Colonic mucosa (tissue), 4 donors: ENCODE data around the gene HNRNPR. TPM values are rescaled to one million over a fixed set of nuclear protein-coding genes. Genes with fewer than 3 reads are reported as not detected.
A peak's percentile ranks its signal among the peaks of the same experiment; 100 is the strongest.

Experiments
- DNase-seq: peaks from one replicate; pipeline ENCODE4 v3.0.0-alpha.2; 2020
- H3K27ac ChIP-seq: fragments of 200-600 bp; one replicate; pipeline ENCODE4 v1.8.0; 2021
- H3K27me3 ChIP-seq: fragments of 200-600 bp; one replicate; pipeline ENCODE4 v1.8.0; 2021
- H3K36me3 ChIP-seq: fragments of 200-600 bp; one replicate; pipeline ENCODE4 v1.8.0; 2021
- H3K4me1 ChIP-seq: fragments of 200-600 bp; one replicate; pipeline ENCODE4 v1.8.0; 2021; ENCODE audit warnings: mild to moderate bottlenecking
- H3K4me3 ChIP-seq: fragments of 200-600 bp; one replicate; pipeline ENCODE4 v1.8.0; 2021
- H3K9ac ChIP-seq, 2 donors: one replicate each; pipeline ENCODE4 v1.7.0; 2013; ENCODE audit warnings: control low read depth in 2 of 2, low read depth in 2 of 2, low read length in 2 of 2
- H3K9me3 ChIP-seq: fragments of 200-600 bp; one replicate; pipeline ENCODE4 v1.8.0; 2021
- CTCF ChIP-seq: fragments of 200-600 bp; IDR thresholded peaks from one replicate; pipeline ENCODE4 v1.8.0; 2022; ENCODE audit warnings: antibody characterized with exemption, mild to moderate bottlenecking
- intact Hi-C: fragments of 100-400 bp; cut with DNase I; formaldehyde crosslinking; loops from one replicate; pipeline ENCODE4 v1.14.1; 2022
- total RNA-seq, 2 donors: library from RNA; stranded (reverse); fragmentation: NEBNext Ultra II Directional in 1 of 2; extraction: Animal tissue kit (Norgen Biotek cat#: 25700) in 1 of 2; gene quantifications; one replicate each; pipeline ENCODE4 v1.2.1, GENCODE V29; 2021
- donor health status: healthy.
- donor health status: DM: no; HTN: no; CAD: no.
- donor health status: DM: no; HTN: no; CAD: no.

Gene HNRNPR
- 100 to 1,000 TPM; 103 to 165 TPM for total RNA-seq

GRCh38 chr1:23344111-23344986, at the start of gene HNRNPR:
Gene HNRNPR, minus strand, starts transcription at chr1:23344284. Its CDS starts 3,276 bp downstream, at chr1:23341008.
- intact Hi-C loops = loop anchor here (10.0 kb wide), 1 partner anchor 60 kb away; no protein-coding TSS in a partner anchor
- Histone ChIP-seq H3K27me3 (no peaks in the 10 kb centered on the region), H3K4me3 (peak within 1 kb of the TSS; percentile 83), H3K9ac (peak within 1 kb of the TSS; percentile 77 to 80), H3K27ac (peak within 1 kb of the TSS; percentile 96), H3K9me3 (no peaks in the 10 kb centered on the region), H3K4me1 (peaks cover 9% of the 10 kb centered on the region), H3K36me3 (no peaks in the 10 kb centered on the region)
- DNase-seq = peak; percentile 100
- TF ChIP-seq CTCF = no peak

GRCh38 chr1:23393706-23394105, 49.6 kb upstream of the HNRNPR start:
- H3K27me3 ChIP-seq = no peaks in the 10 kb centered on the region
- no peaks in the 10 kb centered on the region for H3K9me3 ChIP-seq
- no peak overlapping the region for H3K4me3 ChIP-seq
- no peaks in the 10 kb centered on the region for H3K36me3 ChIP-seq
- intact Hi-C loops = no loop called here
- DNase-seq = no peak
- peak overlapping the region; percentile 71 for H3K27ac ChIP-seq
- H3K4me1 ChIP-seq = no peaks in the 10 kb centered on the region
- H3K9ac ChIP-seq = peak overlapping the region in 1 of 2 donors; percentile 10
- no peak for TF ChIP-seq CTCF

- no peak overlapping the region for H3K4me3 ChIP-seq
- no peaks in the 10 kb centered on the region for H3K9me3 ChIP-seq
- no peak for DNase-seq
- H3K36me3 ChIP-seq = no peaks in the 10 kb centered on the region
- H3K4me1 ChIP-seq = no peaks in the 10 kb centered on the region
- no peaks in the 10 kb centered on the region for H3K27me3 ChIP-seq
- H3K9ac ChIP-seq = no peak overlapping the region
- TF ChIP-seq CTCF = no peak
- no peak overlapping the region for H3K27ac ChIP-seq
- intact Hi-C loops = no loop called here
Observed at GRCh38 chr1:23392125-23392855, 48.2 kb upstream of the HNRNPR start.

GRCh38 chr1:23389837-23390321, 45.8 kb upstream of the HNRNPR start:
- no peak overlapping the region for H3K27ac ChIP-seq
- no peak for TF ChIP-seq CTCF
- no peaks in the 10 kb centered on the region for H3K36me3 ChIP-seq
- no peaks in the 10 kb centered on the region for H3K27me3 ChIP-seq
- no peak overlapping the region for H3K4me3 ChIP-seq
- intact Hi-C loops = no loop called here
- H3K9ac ChIP-seq = no peak overlapping the region
- no peak for DNase-seq
- no peaks in the 10 kb centered on the region for H3K4me1 ChIP-seq
- no peaks in the 10 kb centered on the region for H3K9me3 ChIP-seq

- TF ChIP-seq CTCF = no peak
- Histone ChIP-seq H3K9me3 (no peaks in the 10 kb centered on the region), H3K27ac (no peak overlapping the region), H3K4me1 (no peaks in the 10 kb centered on the region), H3K27me3 (no peaks in the 10 kb centered on the region), H3K4me3 (no peak overlapping the region), H3K9ac (no peak overlapping the region), H3K36me3 (no peaks in the 10 kb centered on the region)
- intact Hi-C loops = no loop called here
- no peak for DNase-seq
Observed at GRCh38 chr1:23387494-23387893, 43.4 kb upstream of the HNRNPR start.
